H9 (cell line): ENCODE results near the gene SAC3D1. TPM values are rescaled to one million over a fixed set of nuclear protein-coding genes. Genes with fewer than 3 reads are reported as not detected.
A peak's percentile ranks its signal among the peaks of the same experiment; 100 is the strongest.

ENCODE experiments used
- DNase-seq: peaks from one replicate; pipeline ENCODE4 v3.0.0-alpha.2; 2017
- H2AFZ ChIP-seq: one replicate; pipeline ENCODE4 v1.6.1; 2013; ENCODE audit warnings: mild to moderate bottlenecking, low read length, control low read depth, moderate library complexity
- H2AK5ac ChIP-seq: 2 replicates; pipeline ENCODE4 v1.6.1; 2013; ENCODE audit warnings: low read length, control low read depth, mixed read lengths; ENCODE audit not compliant: insufficient read length
- H2BK120ac ChIP-seq: one replicate; pipeline ENCODE4 v1.6.1; 2013; ENCODE audit warnings: low read depth, mild to moderate bottlenecking, low read length, control low read depth, inconsistent platforms; ENCODE audit not compliant: poor library complexity, severe bottlenecking
- H2BK12ac ChIP-seq: 2 replicates; pipeline ENCODE4 v1.6.1; 2013; ENCODE audit warnings: low read length, control low read depth, mixed read lengths, low read depth; ENCODE audit not compliant: insufficient read length
- H2BK15ac ChIP-seq: 2 replicates; pipeline ENCODE4 v1.6.1; 2013; ENCODE audit warnings: low read depth, low read length, control low read depth
- H2BK20ac ChIP-seq: one replicate; pipeline ENCODE4 v1.6.1; 2013; ENCODE audit warnings: low read depth, mild to moderate bottlenecking, low read length, control low read depth, inconsistent platforms; ENCODE audit not compliant: poor library complexity, severe bottlenecking
- H2BK5ac ChIP-seq: 2 replicates; pipeline ENCODE4 v1.6.1; 2013; ENCODE audit warnings: low read length, control low read depth, mixed read lengths; ENCODE audit not compliant: insufficient read length
- H3K14ac ChIP-seq: 2 replicates; pipeline ENCODE4 v1.6.1; 2013; ENCODE audit warnings: low read length, control low read depth; ENCODE audit not compliant: insufficient read depth
- H3K18ac ChIP-seq: 2 replicates; pipeline ENCODE4 v1.6.1; 2013; ENCODE audit warnings: low read depth, mild to moderate bottlenecking, mixed read lengths, low read length, control low read depth; ENCODE audit not compliant: insufficient read length
- H3K23ac ChIP-seq: 2 replicates; pipeline ENCODE4 v1.6.1; 2013; ENCODE audit warnings: low read length, control low read depth, mixed read lengths, low read depth; ENCODE audit not compliant: insufficient read length
- H3K23me2 ChIP-seq: 2 replicates; pipeline ENCODE4 v1.6.1; 2013; ENCODE audit warnings: low read depth, mild to moderate bottlenecking, mixed read lengths, low read length, control low read depth; ENCODE audit not compliant: insufficient read length, poor library complexity, severe bottlenecking
- H3K27ac ChIP-seq: 2 replicates; pipeline ENCODE4 v1.5.1; 2013; ENCODE audit warnings: low read length, control low read depth, mixed read lengths, low read depth; ENCODE audit not compliant: insufficient read length
- H3K27me3 ChIP-seq: 2 replicates; pipeline ENCODE4 v1.6.1; 2013; ENCODE audit warnings: low read length, control low read depth, inconsistent platforms; ENCODE audit not compliant: insufficient read depth
- H3K4ac ChIP-seq: 2 replicates; pipeline ENCODE4 v1.6.1; 2013; ENCODE audit warnings: low read depth, mild to moderate bottlenecking, control low read depth, inconsistent platforms, low read length, moderate library complexity
- H3K4me1 ChIP-seq: 2 replicates; pipeline ENCODE4 v1.6.1; 2013; ENCODE audit warnings: low read length, control low read depth, inconsistent platforms; ENCODE audit not compliant: insufficient read depth
- H3K4me2 ChIP-seq: 2 replicates; pipeline ENCODE4 v1.6.1; 2013; ENCODE audit warnings: low read length, control low read depth, mixed read lengths; ENCODE audit not compliant: insufficient read length, insufficient read depth
- H3K56ac ChIP-seq: 2 replicates; pipeline ENCODE4 v1.6.1; 2013; ENCODE audit warnings: low read depth, mild to moderate bottlenecking, mixed read lengths, low read length, control low read depth; ENCODE audit not compliant: insufficient read length
- H3K79me1 ChIP-seq: 2 replicates; pipeline ENCODE4 v1.6.1; 2013; ENCODE audit warnings: low read depth, mild to moderate bottlenecking, moderate library complexity, low read length, control low read depth, inconsistent platforms; ENCODE audit not compliant: insufficient read depth, poor library complexity, severe bottlenecking
- H3K79me2 ChIP-seq: 2 replicates; pipeline ENCODE4 v1.6.1; 2013; ENCODE audit warnings: low read length, control low read depth, inconsistent platforms; ENCODE audit not compliant: insufficient read depth
- H3K9ac ChIP-seq: 2 replicates; pipeline ENCODE4 v1.6.1; 2013; ENCODE audit warnings: low read length, control low read depth, mixed read lengths; ENCODE audit not compliant: insufficient read length; ENCODE audit errors: extremely low read depth
- H3K9me3 ChIP-seq: one replicate; pipeline ENCODE4 v1.6.1; 2013; ENCODE audit warnings: low read depth, low read length, inconsistent platforms; ENCODE audit not compliant: control insufficient read depth
- H3T11ph ChIP-seq: one replicate; pipeline ENCODE4 v1.6.1; 2013; ENCODE audit warnings: mild to moderate bottlenecking, low read length, control low read depth, inconsistent platforms
- H4K20me1 ChIP-seq: one replicate; pipeline ENCODE4 v1.6.1; 2013; ENCODE audit not compliant: control insufficient read depth, insufficient read length, insufficient read depth
- H4K5ac ChIP-seq: 2 replicates; pipeline ENCODE4 v1.6.1; 2013; ENCODE audit warnings: low read depth, mild to moderate bottlenecking, mixed read lengths, low read length, control low read depth; ENCODE audit not compliant: insufficient read length
- H4K8ac ChIP-seq: replicated peaks from 2 replicates; pipeline ENCODE4 v1.6.1; 2013; ENCODE audit warnings: low read length, control low read depth, mixed read lengths, low read depth; ENCODE audit not compliant: insufficient read length
- H4K91ac ChIP-seq: 2 replicates; pipeline ENCODE4 v1.6.1; 2013; ENCODE audit warnings: low read depth, mild to moderate bottlenecking, moderate library complexity, mixed read lengths, low read length, control low read depth; ENCODE audit not compliant: insufficient read length
- H3K27ac Mint-ChIP-seq, 3 experiments: 2 replicates in 2 of 3; 3 replicates in 1 of 3; pipeline ENCODE4 v1.8.0; 2020 to 2021; ENCODE audit warnings: mixed read lengths in 3 of 3, mild to moderate bottlenecking in 1 of 3, moderate library complexity in 1 of 3
- H3K27me3 Mint-ChIP-seq: 2 replicates; pipeline ENCODE4 v1.8.0; 2021; ENCODE audit warnings: low read depth, mild to moderate bottlenecking, moderate library complexity, mixed read lengths
- H3K36me3 Mint-ChIP-seq, 3 experiments: 2 replicates in 2 of 3; 3 replicates in 1 of 3; pipeline ENCODE4 v1.8.0; 2020 to 2021; ENCODE audit warnings: low read depth in 3 of 3, mixed read lengths in 3 of 3; ENCODE audit not compliant: insufficient read depth in 1 of 3
- H3K4me1 Mint-ChIP-seq, 2 experiments: 2 replicates each; pipeline ENCODE4 v1.8.0; 2020; ENCODE audit warnings: mixed read lengths in 2 of 2
- H3K4me3 Mint-ChIP-seq, 2 experiments: 2 replicates in 1 of 2; 3 replicates in 1 of 2; pipeline ENCODE4 v1.8.0; 2020 to 2021; ENCODE audit warnings: mild to moderate bottlenecking in 2 of 2, mixed read lengths in 2 of 2, moderate library complexity in 1 of 2
- H3K9me3 Mint-ChIP-seq, 2 experiments: 2 replicates in 1 of 2; 3 replicates in 1 of 2; pipeline ENCODE4 v1.8.0; 2020; ENCODE audit warnings: mild to moderate bottlenecking in 2 of 2, mixed read lengths in 2 of 2, moderate library complexity in 1 of 2
- CTCF ChIP-seq: fragments of 200-600 bp; sonication (generic); conservative IDR thresholded peaks from 3 replicates; pipeline ENCODE4 v1.8.0; 2021; ENCODE audit warnings: antibody characterized with exemption, mild to moderate bottlenecking
- WGBS: extraction: QIAGEN DNeasy Blood & Tissue Kit; methylation state at CpG from one replicate; pipeline ENCODE4 v1.1.7; 2013; ENCODE audit warnings: missing lambda C conversion rate, low lambda C conversion rate, mixed read lengths; ENCODE audit not compliant: insufficient read length; ENCODE audit errors: extremely low coverage; 5-methylcytosine and 5-hydroxymethylcytosine counted together
- total RNA-seq: library from RNA; stranded (reverse); gene quantifications from 2 replicates; pipeline ENCODE4 v1.2.1, GENCODE V29; 2021

The SAC3D1 gene
- total RNA-seq, 1 experiment from 2014 or later = 20.7 TPM

- H4K8ac ChIP-seq = no peak within 1 kb of the TSS
- no peak within 1 kb of the TSS for H2BK5ac ChIP-seq
- H3T11ph ChIP-seq = no peak within 1 kb of the TSS
- peak within 1 kb of the TSS; percentile 78 to 83 for H3K4me3 Mint-ChIP-seq
- WGBS = no CpG with 5 or more reads among the region's 51 CpGs
- H3K4me2 ChIP-seq = peak within 1 kb of the TSS; percentile 33
- H3K79me1 ChIP-seq = no peaks in the 10 kb centered on the region
- no peak within 1 kb of the TSS for H4K91ac ChIP-seq
- H3K9me3 Mint-ChIP-seq = no peaks in the 10 kb centered on the region
- peaks cover 9% of the 10 kb centered on the region in 2 experiments for H3K4me1 Mint-ChIP-seq
- H3K9ac ChIP-seq = no peak within 1 kb of the TSS
- no peak within 1 kb of the TSS for H2AFZ ChIP-seq
- H3K4ac ChIP-seq = no peak within 1 kb of the TSS
- no peaks in the 10 kb centered on the region for H3K9me3 ChIP-seq
- no peak within 1 kb of the TSS for H3K56ac ChIP-seq
- peaks cover 1% of the 10 kb centered on the region; the same call in 1 of the 2 replicates for H3K27me3 Mint-ChIP-seq
- H3K36me3 Mint-ChIP-seq = peaks cover 0 to 5% (median under 1%) of the 10 kb centered on the region in 3 experiments; a peak in 1 of 7 replicates
- H3K4me1 ChIP-seq = no peaks in the 10 kb centered on the region
- H2BK120ac ChIP-seq = no peak within 1 kb of the TSS
- no peak within 1 kb of the TSS for H2BK12ac ChIP-seq
- no peak within 1 kb of the TSS for H2BK15ac ChIP-seq
- H2BK20ac ChIP-seq = no peak within 1 kb of the TSS
- H3K27ac Mint-ChIP-seq = peak within 1 kb of the TSS in 2 of 3 experiments; percentile 2 to 28; a peak in 2 of 7 replicates
- peak; percentile 92 for DNase-seq
- no peak within 1 kb of the TSS for H3K23ac ChIP-seq
- H4K20me1 ChIP-seq = no peaks in the 10 kb centered on the region
- peaks cover 3% of the 10 kb centered on the region for H3K23me2 ChIP-seq
- no peaks in the 10 kb centered on the region for H3K27me3 ChIP-seq
- no peak within 1 kb of the TSS for H2AK5ac ChIP-seq
- peak; percentile 81 for TF ChIP-seq CTCF
- H4K5ac ChIP-seq = no peak within 1 kb of the TSS
- no peaks in the 10 kb centered on the region for H3K79me2 ChIP-seq
- no peak within 1 kb of the TSS for H3K27ac ChIP-seq
- peak within 1 kb of the TSS; percentile 83 for H3K18ac ChIP-seq
- H3K14ac ChIP-seq = peak within 1 kb of the TSS; percentile 77; the same call in 1 of the 2 replicates
These were observed 13.6 kb upstream of the SAC3D1 start, which contains the start of gene SNX15 for GRCh38 chr11:65027213-65028067. Gene SNX15, plus strand, starts transcription at chr11:65027439. Its CDS starts 99 bp downstream, at chr11:65027538.
